HepG2 (cell line): ENCODE results near the gene PPAT. TPM values are rescaled to one million over a fixed set of nuclear protein-coding genes. Genes with fewer than 3 reads are reported as not detected.

Experiments
- DNMT3B ChIP-seq: conservative IDR thresholded peaks from 2 replicates; pipeline ENCODE4 v1.6.1; 2016; ENCODE audit warnings: missing biosample characterization, control low read depth
- HIC2 ChIP-seq: sonication (generic); formaldehyde crosslinking; IDR thresholded peaks from 2 replicates; pipeline ENCODE4 v1.9.0; 2022; ENCODE audit warnings: low read depth, missing genetic modification reagents
- HNF1A ChIP-seq, 2 experiments: sonication (generic) in 1 of 2; formaldehyde crosslinking in 1 of 2; IDR thresholded peaks; 2 replicates each; pipeline versions ENCODE4 v1.4.0 to v1.6.1; 2016 to 2020; ENCODE audit warnings: borderline replicate concordance in 1 of 2, low read depth in 1 of 2, mild to moderate bottlenecking in 1 of 2, missing genetic modification reagents in 1 of 2
- KLF13 ChIP-seq: sonication (generic); formaldehyde crosslinking; IDR thresholded peaks from 2 replicates; pipeline ENCODE4 v1.4.0; 2020; ENCODE audit warnings: mild to moderate bottlenecking, missing genetic modification reagents
- RBAK ChIP-seq: sonication (generic); formaldehyde crosslinking; IDR thresholded peaks from 2 replicates; pipeline ENCODE4 v1.5.1; 2020; ENCODE audit warnings: mild to moderate bottlenecking, missing genetic modification reagents
- TCF12 ChIP-seq, 2 experiments: fragments of 450-650 bp in 1 of 2; sonication (generic) in 1 of 2; formaldehyde crosslinking in 1 of 2; IDR thresholded peaks; 2 replicates each; pipeline versions ENCODE4 v1.6.1 to v1.8.0; 2017 to 2022; ENCODE audit warnings: antibody characterized with exemption in 1 of 2, mild to moderate bottlenecking in 1 of 2, missing genetic modification reagents in 1 of 2, moderate library complexity in 1 of 2
- ZFX ChIP-seq: sonication (generic); formaldehyde crosslinking; IDR thresholded peaks from 2 replicates; pipeline ENCODE4 v1.4.0; 2020; ENCODE audit warnings: mild to moderate bottlenecking, low read depth, missing genetic modification reagents, moderate library complexity
- ZNF143 ChIP-seq: sonication (generic); formaldehyde crosslinking; IDR thresholded peaks from 2 replicates; pipeline ENCODE4 v1.4.0; 2020; ENCODE audit warnings: missing genetic modification reagents
- ZNF225 ChIP-seq: sonication (generic); formaldehyde crosslinking; IDR thresholded peaks from 2 replicates; pipeline ENCODE4 v1.4.0; 2020; ENCODE audit warnings: mild to moderate bottlenecking, missing genetic modification reagents
- ZNF512B ChIP-seq: sonication (generic); formaldehyde crosslinking; IDR thresholded peaks from 2 replicates; pipeline ENCODE4 v1.5.1; 2020; ENCODE audit warnings: missing genetic modification reagents, mild to moderate bottlenecking, borderline replicate concordance
- ZNF546 ChIP-seq: sonication (generic); formaldehyde crosslinking; conservative IDR thresholded peaks from 2 replicates; pipeline ENCODE4 v1.8.1; 2023; ENCODE audit warnings: mild to moderate bottlenecking, missing genetic modification reagents
- ZNF550 ChIP-seq: sonication (generic); formaldehyde crosslinking; IDR thresholded peaks from 2 replicates; pipeline ENCODE4 v1.4.0; 2020; ENCODE audit warnings: mild to moderate bottlenecking, missing genetic modification reagents, borderline replicate concordance
- ZNF577 ChIP-seq: sonication (generic); formaldehyde crosslinking; IDR thresholded peaks from 2 replicates; pipeline ENCODE4 v1.4.0; 2020; ENCODE audit warnings: mild to moderate bottlenecking, low read depth, missing genetic modification reagents, borderline replicate concordance
- polyA plus RNA-seq, 8 experiments: library from polyadenylated mRNA; depleted of rRNA in 3 of 8; stranded (reverse) in 7 of 8; unstranded in 1 of 8; fragments of >200 nt; fragmentation: Illumina TruSeq in 4 of 8; extraction: Trizol in 4 of 8; gene quantifications; 2 replicates each; pipeline versions ENCODE4 v1.2.1 to v1.2.3, GENCODE V29; 2011 to 2016; ENCODE audit warnings: low read depth in 4 of 8, missing spikeins in 1 of 8, mixed read lengths in 1 of 8; ENCODE audit not compliant: insufficient read depth in 1 of 8
- total RNA-seq, 5 experiments: library from RNA; depleted of rRNA; stranded (reverse); fragments of >200 nt; fragmentation: Illumina TruSeq; extraction: Trizol; gene quantifications; 2 replicates each; pipeline ENCODE4 v1.2.3, GENCODE V29; 2016; ENCODE audit warnings: low read depth in 1 of 5
- TF ChIP-seq, protein P1 (sequence below): IDR thresholded peaks from 2 replicates; pipeline ENCODE4 v1.6.1; 2016; ENCODE audit warnings: low read depth

PPAT gene
- total and polyA plus RNA-seq, 2 of the 13 experiments (the other 11 are each of a cell fraction or from before 2014, with no cell fraction given) = 16.9 to 62.6 TPM

GRCh38 chr4:56387023-56388001 lies 48.1 kb downstream of the PPAT start, which contains the start of gene AASDH (continued):
- TF ChIP-seq, protein P1, sequence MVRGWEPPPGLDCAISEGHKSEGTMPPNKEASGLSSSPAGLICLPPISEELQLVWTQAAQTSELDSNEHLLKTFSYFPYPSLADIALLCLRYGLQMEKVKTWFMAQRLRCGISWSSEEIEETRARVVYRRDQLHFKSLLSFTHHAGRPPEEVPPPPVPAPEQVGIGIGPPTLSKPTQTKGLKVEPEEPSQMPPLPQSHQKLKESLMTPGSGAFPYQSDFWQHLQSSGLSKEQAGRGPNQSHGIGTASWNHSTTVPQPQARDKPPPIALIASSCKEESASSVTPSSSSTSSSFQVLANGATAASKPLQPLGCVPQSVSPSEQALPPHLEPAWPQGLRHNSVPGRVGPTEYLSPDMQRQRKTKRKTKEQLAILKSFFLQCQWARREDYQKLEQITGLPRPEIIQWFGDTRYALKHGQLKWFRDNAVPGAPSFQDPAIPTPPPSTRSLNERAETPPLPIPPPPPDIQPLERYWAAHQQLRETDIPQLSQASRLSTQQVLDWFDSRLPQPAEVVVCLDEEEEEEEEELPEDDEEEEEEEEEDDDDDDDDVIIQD (CRISPR knock-in tag) = peak; percentile 47; the same call in 1 of the 2 replicates
- 0 out of 2 replicates have a peak, but pooled peaks have one; percentile 69 for TF ChIP-seq ZNF546
- TF ChIP-seq ZNF512B (CRISPR knock-in tag) = no peak
- TF ChIP-seq DNMT3B = no peak
- TF ChIP-seq ZNF225 (CRISPR knock-in tag) = peak; percentile 76
- TF ChIP-seq KLF13 = no peak
- TF ChIP-seq ZNF143 (CRISPR knock-in tag) = peak; percentile 78; the same call in 1 of the 2 replicates
- TF ChIP-seq ZNF550 = no peak
- no peak for TF ChIP-seq ZNF577 (CRISPR knock-in tag)
- no peak for TF ChIP-seq HIC2
- 0 out of 2 replicates have a peak, but pooled peaks have one; percentile 36 for TF ChIP-seq HNF1A (IDR thresholded peaks at IDR 0.05; ENCODE audit: low read depth)
- TF ChIP-seq HNF1A (CRISPR knock-in tag; IDR thresholded peaks at IDR 0.05; ENCODE audit: borderline replicate concordance) = peak; percentile 79
- peak; percentile 98 for TF ChIP-seq ZFX (CRISPR knock-in tag)
- TF ChIP-seq TCF12 (IDR thresholded peaks at IDR 0.05) = no peak
- TF ChIP-seq TCF12 (CRISPR knock-in tag; IDR thresholded peaks at IDR 0.05) = no peak
- no peak for TF ChIP-seq RBAK (CRISPR knock-in tag)
